Activated T-helper 2 cell treated with anti-CD3 and anti-CD28 coated beads, Interferon-gamma antibody, Interleukin-2, Interleukin-4, amounts not matched to agents 10 μg/mL and 5 μg/mL and 100 μg/mL, durations not matched to agents 14 hours and 24 hours and 36 hours (primary cell): ENCODE measurements around the gene MAGI2. TPM values are rescaled to one million over a fixed set of nuclear protein-coding genes. Genes with fewer than 3 reads are reported as not detected.
"Not testable (repeated sequence)": the region's sequence is repeated elsewhere in the genome, so short reads cannot be mapped to it uniquely, and the experiment has no call there.

Experiments used
- DNase-seq: peaks from one replicate; pipeline ENCODE4 v3.0.0; 2021; ENCODE audit warnings: low spot score
- H3K27ac Mint-ChIP-seq: one replicate; pipeline ENCODE4 v1.8.0; 2021; ENCODE audit warnings: mixed read lengths
- H3K27me3 Mint-ChIP-seq: one replicate; pipeline ENCODE4 v1.8.0; 2021; ENCODE audit warnings: low read depth, mixed read lengths
- H3K36me3 Mint-ChIP-seq: one replicate; pipeline ENCODE4 v1.8.0; 2021; ENCODE audit warnings: low read depth, mixed read lengths
- H3K4me1 Mint-ChIP-seq: one replicate; pipeline ENCODE4 v1.8.0; 2021; ENCODE audit warnings: low read depth, mixed read lengths
- H3K4me3 Mint-ChIP-seq: one replicate; pipeline ENCODE4 v1.8.0; 2021; ENCODE audit warnings: low read depth, mild to moderate bottlenecking, moderate library complexity, mixed read lengths
- H3K9me3 Mint-ChIP-seq: one replicate; pipeline ENCODE4 v1.8.0; 2021; ENCODE audit warnings: mixed read lengths
- intact Hi-C: fragments of 100-400 bp; cut with micrococcal nuclease; formaldehyde crosslinking; loops from one replicate; pipeline ENCODE4 v1.15.1; 2023
- total RNA-seq: library from RNA; stranded (reverse); gene quantifications from 2 replicates; pipeline ENCODE4 v1.2.3, GENCODE V29; 2022

MAGI2 gene
- total RNA-seq, 1 donor from 2014 or later: 0.21 TPM

- H3K4me3 Mint-ChIP-seq, H3K4me1 Mint-ChIP-seq, H3K9me3 Mint-ChIP-seq, H3K27ac Mint-ChIP-seq, H3K27me3 Mint-ChIP-seq, DNase-seq, H3K36me3 Mint-ChIP-seq, intact Hi-C loops: not testable (repeated sequence)
Measured at GRCh38 chr7:78322231-78322630, 1131.2 kb downstream of the MAGI2 start.

- no peaks in the 10 kb centered on the region for H3K4me1 Mint-ChIP-seq
- no peak for DNase-seq
- H3K4me3 Mint-ChIP-seq: no peak overlapping the region
- no peaks in the 10 kb centered on the region for H3K36me3 Mint-ChIP-seq
- intact Hi-C loops: no loop called here
- H3K9me3 Mint-ChIP-seq: no peaks in the 10 kb centered on the region
- no peaks in the 10 kb centered on the region for H3K27me3 Mint-ChIP-seq
- H3K27ac Mint-ChIP-seq: no peak overlapping the region
Measured at GRCh38 chr7:78317371-78317770, 1136.1 kb downstream of the MAGI2 start.

GRCh38 chr7:78316110-78316509 is 1137.4 kb downstream of the MAGI2 start:
- Mint-ChIP-seq H3K27me3 (no peaks in the 10 kb centered on the region), H3K27ac (no peak overlapping the region), H3K4me3 (no peak overlapping the region), H3K36me3 (no peaks in the 10 kb centered on the region), H3K4me1 (no peaks in the 10 kb centered on the region), H3K9me3 (no peaks in the 10 kb centered on the region)
- no peak for DNase-seq
- intact Hi-C loops: no loop called here

- intact Hi-C loops: no loop called here
- no peaks in the 10 kb centered on the region for H3K9me3 Mint-ChIP-seq
- H3K27me3 Mint-ChIP-seq: no peaks in the 10 kb centered on the region
- no peak overlapping the region for H3K27ac Mint-ChIP-seq
- no peaks in the 10 kb centered on the region for H3K4me1 Mint-ChIP-seq
- no peaks in the 10 kb centered on the region for H3K36me3 Mint-ChIP-seq
- DNase-seq: no peak
- H3K4me3 Mint-ChIP-seq: no peak overlapping the region
Measured at GRCh38 chr7:78315119-78315518, 1138.3 kb downstream of the MAGI2 start.

- no peak overlapping the region for H3K4me3 Mint-ChIP-seq
- intact Hi-C loops: no loop called here
Measured at GRCh38 chr7:78311181-78311580, 1142.3 kb downstream of the MAGI2 start.

GRCh38 chr7:78307892-78308291 is 1145.6 kb downstream of the MAGI2 start:
- H3K4me1 Mint-ChIP-seq: no peaks in the 10 kb centered on the region
- no peaks in the 10 kb centered on the region for H3K36me3 Mint-ChIP-seq
- intact Hi-C loops: no loop called here
- H3K4me3 Mint-ChIP-seq: no peak overlapping the region
- no peak overlapping the region for H3K27ac Mint-ChIP-seq
- DNase-seq: no peak
- H3K9me3 Mint-ChIP-seq: no peaks in the 10 kb centered on the region
- no peaks in the 10 kb centered on the region for H3K27me3 Mint-ChIP-seq

More at GRCh38 chr7:78311181-78311580, 1142.3 kb downstream of the MAGI2 start:
- Mint-ChIP-seq H3K36me3 (no peaks in the 10 kb centered on the region), H3K9me3 (no peaks in the 10 kb centered on the region), H3K4me1 (no peaks in the 10 kb centered on the region), H3K27me3 (no peaks in the 10 kb centered on the region), H3K27ac (no peak overlapping the region)
- no peak for DNase-seq

- no peak for DNase-seq
- H3K27me3 Mint-ChIP-seq: no peaks in the 10 kb centered on the region
- no peak overlapping the region for H3K4me3 Mint-ChIP-seq
- intact Hi-C loops: no loop called here
- no peak overlapping the region for H3K27ac Mint-ChIP-seq
- H3K36me3 Mint-ChIP-seq: no peaks in the 10 kb centered on the region
- H3K9me3 Mint-ChIP-seq: no peaks in the 10 kb centered on the region
- H3K4me1 Mint-ChIP-seq: no peaks in the 10 kb centered on the region
Measured at GRCh38 chr7:78306634-78307033, 1146.8 kb downstream of the MAGI2 start.

- intact Hi-C loops: no loop called here
Measured at GRCh38 chr7:78301407-78301806, 1152.1 kb downstream of the MAGI2 start.

GRCh38 chr7:78299088-78299487 is 1154.4 kb downstream of the MAGI2 start:
- DNase-seq: no peak
- Mint-ChIP-seq H3K4me3 (no peak overlapping the region), H3K36me3 (no peaks in the 10 kb centered on the region), H3K4me1 (no peaks in the 10 kb centered on the region), H3K9me3 (no peaks in the 10 kb centered on the region), H3K27ac (no peak overlapping the region), H3K27me3 (no peaks in the 10 kb centered on the region)
- intact Hi-C loops: no loop called here

More at GRCh38 chr7:78301407-78301806, 1152.1 kb downstream of the MAGI2 start:
- Mint-ChIP-seq H3K36me3 (no peaks in the 10 kb centered on the region), H3K4me3 (no peak overlapping the region), H3K9me3 (no peaks in the 10 kb centered on the region), H3K27me3 (no peaks in the 10 kb centered on the region), H3K4me1 (no peaks in the 10 kb centered on the region), H3K27ac (no peak overlapping the region)
- no peak for DNase-seq

- H3K9me3 Mint-ChIP-seq: no peaks in the 10 kb centered on the region
- H3K4me3 Mint-ChIP-seq: no peak overlapping the region
- DNase-seq: no peak
- no peaks in the 10 kb centered on the region for H3K36me3 Mint-ChIP-seq
- no peaks in the 10 kb centered on the region for H3K27me3 Mint-ChIP-seq
- H3K27ac Mint-ChIP-seq: no peak overlapping the region
- intact Hi-C loops: no loop called here
- H3K4me1 Mint-ChIP-seq: no peaks in the 10 kb centered on the region
Measured at GRCh38 chr7:78296644-78297371, 1156.7 kb downstream of the MAGI2 start.

- Mint-ChIP-seq H3K36me3 (no peaks in the 10 kb centered on the region), H3K4me3 (no peak overlapping the region), H3K27ac (no peak overlapping the region), H3K9me3 (no peaks in the 10 kb centered on the region), H3K27me3 (no peaks in the 10 kb centered on the region), H3K4me1 (no peaks in the 10 kb centered on the region)
- intact Hi-C loops: no loop called here
- DNase-seq: no peak
Measured at GRCh38 chr7:78296046-78296597, 1157.3 kb downstream of the MAGI2 start.

GRCh38 chr7:78289471-78289870 is 1164.0 kb downstream of the MAGI2 start:
- H3K4me3 Mint-ChIP-seq: not testable (repeated sequence)

GRCh38 chr7:78284945-78285344 is 1168.5 kb downstream of the MAGI2 start:
- H3K27ac Mint-ChIP-seq: no peak overlapping the region
- H3K4me3 Mint-ChIP-seq: no peak overlapping the region
- H3K9me3 Mint-ChIP-seq: no peaks in the 10 kb centered on the region
- intact Hi-C loops: no loop called here
- no peaks in the 10 kb centered on the region for H3K27me3 Mint-ChIP-seq
- DNase-seq: no peak
- no peaks in the 10 kb centered on the region for H3K4me1 Mint-ChIP-seq
- H3K36me3 Mint-ChIP-seq: no peaks in the 10 kb centered on the region

More at GRCh38 chr7:78289471-78289870, 1164.0 kb downstream of the MAGI2 start:
- H3K36me3 Mint-ChIP-seq, H3K9me3 Mint-ChIP-seq, H3K4me1 Mint-ChIP-seq, H3K27ac Mint-ChIP-seq, DNase-seq, intact Hi-C loops, H3K27me3 Mint-ChIP-seq: not testable (repeated sequence)
